NCI-H1417 treated with DMSO at 0.1 percent for 48 hours (cell line): Measurements from ENCODE around the gene BLVRB.
"Not testable (repeated sequence)": the region's sequence is repeated elsewhere in the genome, so short reads cannot be mapped to it uniquely, and the experiment has no call there.

ENCODE experiments used
- DNase-seq: peaks from one replicate; lab custom pipeline; 2025; lab: John Stamatoyannopoulos, UW

The BLVRB gene

DNA sequence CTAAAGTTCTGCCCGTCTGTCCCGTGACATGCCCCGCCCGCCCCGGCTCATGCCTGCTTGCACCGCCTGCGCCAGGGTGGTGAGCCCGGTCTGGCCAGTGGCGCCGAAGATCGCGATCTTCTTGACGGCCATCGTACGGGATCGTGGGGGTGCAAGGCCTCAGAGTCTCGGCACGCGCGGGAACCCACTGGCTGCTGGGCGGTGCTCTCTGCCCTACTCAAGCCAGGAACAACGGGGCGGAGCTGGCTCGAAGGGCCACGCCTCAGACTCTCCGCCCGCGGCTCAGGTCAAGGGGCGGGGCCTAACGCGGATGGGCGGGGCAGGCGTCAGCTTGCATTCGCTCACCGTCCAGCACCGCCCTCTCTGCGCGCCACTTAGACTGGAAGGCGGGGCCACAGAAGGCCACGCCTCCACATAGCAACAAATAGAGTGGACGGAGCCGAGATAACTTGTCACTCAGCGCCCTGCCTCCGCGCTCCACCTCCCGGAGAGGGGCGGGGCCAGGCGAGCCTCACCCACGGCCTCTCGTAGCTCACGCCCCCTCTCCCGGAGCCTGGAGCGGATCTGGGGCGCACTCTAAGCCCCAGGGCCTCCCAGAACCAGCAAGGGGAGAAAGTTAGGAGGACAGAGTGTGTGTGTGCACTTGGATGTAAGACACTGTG is at the start of gene BLVRB:
Gene BLVRB, minus strand, starts transcription at position 189 of the 662 bp plus-strand sequence. Its CDS starts 57 bp downstream, at position 132.
- peak; percentile 88 for DNase-seq

DNA sequence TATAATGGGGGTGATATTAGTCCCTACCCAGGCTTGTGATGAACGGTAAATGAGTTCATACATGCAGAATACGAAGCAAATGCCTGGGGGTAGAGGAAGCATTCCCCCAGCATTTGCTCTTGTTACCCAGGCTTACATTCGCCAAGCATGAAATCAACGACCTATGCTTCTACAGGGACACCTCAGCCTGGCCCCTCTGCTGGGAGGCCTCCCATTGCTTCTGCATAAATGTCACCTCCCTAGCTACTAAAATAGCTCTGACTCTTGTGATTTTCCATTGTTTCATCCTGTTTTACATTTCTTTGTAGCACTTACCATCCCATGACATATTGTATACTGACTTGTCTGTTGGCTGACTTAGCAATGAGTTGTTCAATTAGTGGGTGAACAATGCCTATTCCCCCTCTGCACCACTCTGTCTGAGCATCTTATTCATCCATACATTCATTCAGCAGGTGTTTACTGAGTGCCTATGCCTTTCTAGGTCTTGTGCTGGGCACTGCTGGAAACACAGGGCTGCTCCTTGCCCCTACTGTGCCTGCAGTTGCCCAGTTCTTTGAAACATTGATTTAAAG is 48.3 kb upstream of the BLVRB start:
- DNase-seq = no peak

GRCh38 chr19:40513345-40513678 is 47.8 kb upstream of the BLVRB start:
- no peak for DNase-seq

- DNase-seq = no peak
Measured at GRCh38 chr19:40512473-40513344, 47.2 kb upstream of the BLVRB start.

DNA sequence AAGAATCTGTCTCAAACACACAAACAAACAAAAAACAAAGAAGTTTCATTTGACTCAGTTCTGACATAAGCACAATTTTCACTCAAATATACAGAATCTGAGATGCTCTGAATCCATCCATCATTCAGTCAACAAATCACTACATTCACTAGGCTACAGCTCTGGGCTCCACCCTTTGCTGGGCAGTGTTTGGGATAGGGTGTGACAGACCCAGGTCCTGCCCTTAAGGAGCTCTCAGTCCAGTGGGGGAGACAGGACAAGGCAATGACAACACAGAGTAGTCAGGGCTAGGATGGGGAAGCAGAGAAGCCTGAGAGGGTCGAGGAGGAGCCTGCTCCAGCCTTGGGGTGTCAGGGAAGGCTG is 46.5 kb upstream of the BLVRB start:
- no peak for DNase-seq

DNA sequence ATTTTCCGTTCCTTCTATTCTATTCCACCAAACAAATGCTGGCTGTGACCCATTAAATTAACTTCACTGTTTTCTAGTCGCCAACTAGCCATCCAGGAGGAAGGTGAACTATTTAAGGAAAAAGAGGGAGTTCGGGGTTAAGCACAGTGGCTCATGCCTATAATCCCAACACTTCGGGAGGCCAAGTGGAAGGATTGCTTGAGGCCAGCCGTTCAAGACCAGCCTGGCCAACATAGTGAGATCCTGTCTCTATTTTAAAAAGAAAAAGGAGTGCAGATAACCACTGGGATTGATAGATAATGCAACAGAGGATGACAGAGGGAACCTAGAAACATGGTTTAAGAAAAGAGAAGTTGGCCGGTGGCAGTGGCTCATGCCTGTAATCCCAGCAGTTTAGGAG is 45.9 kb upstream of the BLVRB start:
- no peak for DNase-seq

- no peak for DNase-seq
Measured at GRCh38 chr19:40510526-40511115, 45.1 kb upstream of the BLVRB start.

DNA sequence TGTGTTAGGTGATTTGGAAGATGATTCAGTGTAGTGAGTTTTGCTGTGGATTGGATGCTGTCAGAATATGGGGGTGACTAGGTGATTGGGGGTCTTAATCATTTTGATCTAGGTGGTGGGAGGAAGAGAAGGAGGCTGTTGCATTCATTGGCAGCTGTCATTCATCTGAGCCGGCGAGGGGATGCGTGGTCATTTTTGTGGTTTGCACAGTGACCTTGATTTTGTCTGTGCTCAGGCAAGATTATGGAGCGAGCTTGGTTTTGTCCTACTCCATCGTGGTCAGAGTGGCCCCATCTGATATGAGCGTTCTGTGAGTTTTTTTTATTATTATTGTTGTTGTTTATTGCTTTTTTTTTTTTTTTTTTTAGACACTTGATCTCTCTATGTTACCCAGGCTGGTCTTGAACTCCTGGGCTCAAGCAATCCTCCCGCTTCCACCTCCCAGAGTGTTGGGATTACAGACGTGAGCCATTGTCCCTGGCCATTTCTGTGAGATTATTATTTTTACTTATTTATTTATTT is 43.3 kb upstream of the BLVRB start:
- DNase-seq = no peak

DNA sequence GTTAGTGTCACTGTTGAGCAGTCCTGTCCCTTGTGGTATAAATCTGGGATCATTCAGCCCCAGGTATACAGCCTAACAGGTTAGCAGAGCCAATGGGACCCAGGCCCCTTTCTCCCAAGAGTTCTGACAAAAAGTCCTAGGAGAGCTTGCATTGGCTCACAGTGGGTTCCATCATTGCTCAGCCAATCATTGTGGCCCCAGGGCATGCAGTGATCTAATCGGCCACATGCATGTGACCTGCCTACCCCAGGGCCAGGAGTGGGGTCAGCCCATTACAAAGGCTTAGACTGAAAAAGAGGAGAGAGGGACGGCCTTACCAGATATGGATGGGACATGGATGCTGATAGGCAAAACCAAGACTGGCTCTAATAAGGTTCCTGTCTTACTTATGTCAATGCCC is 42.3 kb upstream of the BLVRB start:
- DNase-seq = no peak

GRCh38 chr19:40506099-40506498 is 40.6 kb upstream of the BLVRB start:
- no peak for DNase-seq

DNA sequence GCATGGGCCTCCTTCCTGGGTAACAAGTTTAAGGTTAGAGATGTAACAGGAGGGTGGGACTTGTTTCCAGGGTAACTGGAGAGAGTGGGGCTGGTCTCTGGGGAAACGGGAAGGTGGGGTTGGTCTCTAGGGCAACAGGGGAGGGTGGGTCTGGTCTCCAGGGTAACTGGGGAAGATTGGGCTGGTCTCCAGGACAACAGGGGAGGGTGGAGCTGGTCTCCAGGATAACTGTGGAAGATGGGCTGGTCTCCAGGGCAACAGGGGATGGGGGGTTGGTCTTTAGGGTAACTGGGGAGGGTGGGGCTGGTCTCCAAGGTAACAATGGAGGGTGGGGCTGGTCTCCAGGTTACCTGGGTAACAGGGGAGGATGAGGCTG is 37.8 kb upstream of the BLVRB start:
- DNase-seq = peak; percentile 19

GRCh38 chr19:40502647-40503319 is 37.2 kb upstream of the BLVRB start:
- no peak for DNase-seq

GRCh38 chr19:40502081-40502480 is 36.5 kb upstream of the BLVRB start:
- DNase-seq = no peak

DNA sequence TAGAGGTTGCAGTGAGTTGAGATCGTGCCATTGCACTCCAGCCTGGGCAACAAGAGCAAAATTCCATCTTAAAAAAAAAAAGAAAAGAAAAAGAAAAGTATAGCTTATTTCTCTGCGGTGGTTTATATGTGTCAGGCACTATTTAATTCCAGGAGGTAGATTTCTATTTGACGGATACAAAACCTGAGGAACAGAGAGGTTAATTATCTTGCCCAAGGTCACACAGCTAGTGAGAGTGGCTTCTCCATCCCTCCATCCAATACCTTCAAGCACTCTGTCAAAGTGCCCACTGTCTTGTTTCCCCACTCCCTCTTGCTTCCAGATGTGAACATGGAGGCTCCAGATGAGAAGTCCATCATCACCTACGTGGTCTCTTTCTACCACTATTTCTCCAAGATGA is 36.1 kb upstream of the BLVRB start:
- DNase-seq = no peak

DNA sequence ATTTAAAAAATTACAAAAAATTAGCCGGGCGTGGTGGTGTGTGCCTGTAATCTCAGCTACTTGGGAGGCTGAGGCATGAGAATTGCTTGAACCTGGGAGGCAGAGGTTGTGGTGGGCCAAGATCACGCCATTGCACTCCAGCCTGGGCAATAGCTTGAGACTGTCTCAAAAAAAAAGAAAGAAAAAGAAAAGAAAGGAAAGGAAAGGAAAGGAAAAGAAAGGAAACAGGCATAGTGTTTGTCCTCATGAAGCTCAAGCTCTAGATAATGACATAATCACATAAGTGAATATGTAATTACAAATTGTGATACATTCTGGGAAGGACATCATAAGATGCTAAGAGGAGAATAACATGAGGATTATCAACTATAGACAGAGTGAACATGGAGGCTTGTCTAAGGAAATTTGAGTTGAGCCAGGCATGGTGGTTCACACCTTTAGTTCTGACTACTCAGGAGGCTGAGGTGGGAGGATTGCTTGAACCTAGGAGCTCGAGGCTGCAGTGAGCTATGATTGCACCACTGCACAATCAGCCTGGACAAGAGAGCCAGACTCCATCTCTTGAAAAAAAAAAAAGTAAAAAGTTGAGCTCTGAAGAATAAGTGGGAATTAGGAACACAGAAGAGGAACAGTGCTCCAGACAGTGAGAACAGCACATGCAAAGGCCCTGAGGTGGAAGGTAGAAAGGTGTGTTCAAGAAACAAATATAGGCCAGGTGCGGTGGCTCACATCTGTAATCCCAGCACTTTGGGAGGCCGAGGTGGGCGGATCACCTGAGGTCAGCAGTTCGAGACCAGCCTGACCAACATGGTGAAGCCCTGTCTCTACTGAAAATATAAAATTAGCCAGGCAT is 35.4 kb upstream of the BLVRB start:
- not testable (repeated sequence) for DNase-seq

DNA sequence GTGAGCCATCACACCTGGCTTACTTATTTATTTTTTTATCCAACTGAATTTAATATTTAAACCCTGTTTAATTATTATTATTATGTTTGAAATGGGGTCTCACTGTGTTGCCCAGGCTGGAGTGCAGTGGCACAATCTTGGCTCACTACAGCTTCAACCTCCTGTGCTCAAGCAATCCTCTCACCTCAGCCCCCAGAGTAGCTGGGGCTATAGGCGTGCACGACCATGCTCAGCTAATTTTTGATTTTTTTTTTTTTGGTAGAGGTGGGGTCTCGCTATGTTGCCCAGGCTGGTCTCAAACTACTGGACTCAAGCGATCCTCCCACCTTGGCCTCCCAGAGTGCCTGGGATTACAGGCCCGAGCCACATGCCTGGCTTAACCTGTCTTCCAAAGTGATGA is 33.8 kb upstream of the BLVRB start:
- no peak for DNase-seq

- DNase-seq = no peak
Measured at GRCh38 chr19:40497214-40497613, 31.7 kb upstream of the BLVRB start.

GRCh38 chr19:40494191-40494838 is 28.8 kb upstream of the BLVRB start:
- DNase-seq = no peak

- no peak for DNase-seq
Measured at GRCh38 chr19:40493778-40494177, 28.2 kb upstream of the BLVRB start.

- no peak for DNase-seq
Measured at GRCh38 chr19:40492274-40492673, 26.7 kb upstream of the BLVRB start.

DNA sequence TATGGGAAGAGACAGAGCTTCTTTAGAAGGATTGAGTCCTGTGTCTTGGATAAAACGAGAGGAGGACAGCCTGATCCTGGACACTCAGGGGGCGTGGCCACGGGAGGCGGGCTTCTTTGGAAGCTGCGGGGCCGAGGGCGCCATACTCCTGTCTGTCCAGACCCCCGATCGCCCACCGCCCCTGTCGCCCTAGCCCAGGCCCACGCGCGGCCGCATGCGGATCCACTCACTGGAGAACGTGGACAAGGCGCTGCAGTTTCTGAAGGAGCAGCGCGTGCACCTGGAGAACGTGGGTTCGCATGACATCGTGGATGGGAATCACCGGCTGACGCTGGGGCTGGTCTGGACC is 24.3 kb upstream of the BLVRB start:
- DNase-seq = no peak
